Right ventricle myocardium inferior (tissue), 1 donor: ENCODE measurements around the gene ASCL2. TPM values are rescaled to one million over a fixed set of nuclear protein-coding genes. Genes with fewer than 3 reads are reported as not detected.

Experiments used
- ATAC-seq: fragments of 200-7000 bp; cut with Tn5 transposase; one replicate; pipeline ENCODE4 v1.9.1; 2020; ENCODE audit warnings: mild to moderate bottlenecking, moderate library complexity
- DNase-seq: peaks from one replicate; pipeline ENCODE4 v3.0.0; 2021; ENCODE audit errors: missing footprints
- intact Hi-C: fragments of 100-400 bp; cut with DNase I; formaldehyde crosslinking; loops from one replicate; pipeline ENCODE4 v1.11.0; 2022
- total RNA-seq: library from RNA; stranded (reverse); fragmentation: NEBNext Ultra II Directional; extraction: Animal tissue kit (Norgen Biotek cat#: 25700); gene quantifications from one replicate; pipeline ENCODE4 v1.2.1, GENCODE V29; 2021
- donor health status: DM: no; HTN: yes; CAD: no; lungs with severe emphysema.

ASCL2 gene
- total RNA-seq, 1 donor from 2014 or later = 0.24 TPM

GRCh38 chr11:2266586-2267305, 3.6 kb downstream of the ASCL2 start:
- DNase-seq = peak; percentile 60
- no peak for ATAC-seq
- intact Hi-C loops = loop anchor here (5.0 kb wide), 1 partner anchor 64 kb away; no protein-coding TSS in a partner anchor

DNA sequence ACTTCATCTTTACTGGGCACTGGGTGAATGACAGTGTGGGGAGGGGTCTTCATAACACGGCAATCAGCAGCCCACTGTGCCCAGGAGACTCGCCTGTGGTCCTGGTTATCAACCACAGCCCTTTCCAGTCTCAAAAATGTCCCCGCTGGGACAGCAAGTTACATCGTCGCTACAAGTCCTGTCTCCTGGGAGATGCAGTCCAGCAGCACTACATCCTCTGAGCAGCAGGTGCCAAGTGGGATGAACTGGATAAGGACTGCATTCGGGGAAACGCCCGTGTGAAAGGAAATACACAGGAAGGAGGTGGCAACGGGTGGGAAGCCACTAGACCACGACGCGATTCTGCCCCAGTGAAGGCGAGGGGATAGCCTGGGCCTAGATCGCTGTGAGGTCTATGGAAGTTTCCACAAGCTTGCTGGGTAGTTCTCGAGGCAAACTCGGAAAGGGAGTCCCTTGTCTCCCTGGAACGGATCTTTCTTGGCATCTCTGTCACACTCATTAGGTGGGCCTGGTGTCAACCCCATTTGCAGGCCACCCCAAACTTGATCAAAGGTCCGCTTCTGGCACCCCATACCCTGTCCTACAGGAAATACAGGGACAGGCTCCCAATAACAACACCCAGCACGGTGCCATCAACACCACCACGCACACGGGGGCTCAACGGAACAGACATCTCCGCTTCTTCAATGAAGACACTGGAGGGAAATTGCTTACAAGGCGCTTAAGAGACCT, 4.4 kb downstream of the ASCL2 start:
- no peak for DNase-seq
- intact Hi-C loops = loop anchor here (5.0 kb wide), 1 partner anchor 64 kb away; no protein-coding TSS in a partner anchor
- no peak for ATAC-seq

DNA sequence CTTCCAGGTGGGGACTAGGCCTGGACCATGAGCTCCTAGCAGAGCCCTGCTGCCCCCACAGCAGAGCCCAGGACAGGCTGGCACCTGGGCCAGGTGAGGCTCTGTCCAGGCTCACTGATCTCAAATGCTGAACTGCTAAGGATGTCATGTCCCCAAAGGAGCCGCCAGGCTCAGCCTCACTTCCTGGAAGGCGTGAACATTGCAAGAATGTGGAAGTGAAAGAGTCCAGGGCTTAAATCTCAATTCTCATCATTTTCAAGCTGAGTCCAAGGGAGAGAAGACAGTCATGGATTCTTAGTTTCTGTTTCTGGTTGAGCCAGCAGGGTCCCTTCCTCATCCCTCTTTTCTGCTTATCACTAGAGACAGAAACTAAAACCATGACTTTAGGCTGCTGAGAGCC, 5.0 kb downstream of the ASCL2 start:
- intact Hi-C loops = loop anchor here (5.0 kb wide), 1 partner anchor 63 kb away; no protein-coding TSS in a partner anchor
- ATAC-seq = no peak
- DNase-seq = peak; percentile 73

GRCh38 chr11:2264366-2265053, 5.9 kb downstream of the ASCL2 start:
- ATAC-seq = no peak
- no peak for DNase-seq
- intact Hi-C loops = loop anchor here (5.0 kb wide), 1 partner anchor 62 kb away; no protein-coding TSS in a partner anchor

GRCh38 chr11:2263724-2264360, 6.5 kb downstream of the ASCL2 start:
- intact Hi-C loops = no loop called here
- DNase-seq = no peak
- no peak for ATAC-seq

- intact Hi-C loops = no loop called here
- DNase-seq (no peak), ATAC-seq (no peak)
Measured at GRCh38 chr11:2263071-2263565, 7.3 kb downstream of the ASCL2 start.

DNA sequence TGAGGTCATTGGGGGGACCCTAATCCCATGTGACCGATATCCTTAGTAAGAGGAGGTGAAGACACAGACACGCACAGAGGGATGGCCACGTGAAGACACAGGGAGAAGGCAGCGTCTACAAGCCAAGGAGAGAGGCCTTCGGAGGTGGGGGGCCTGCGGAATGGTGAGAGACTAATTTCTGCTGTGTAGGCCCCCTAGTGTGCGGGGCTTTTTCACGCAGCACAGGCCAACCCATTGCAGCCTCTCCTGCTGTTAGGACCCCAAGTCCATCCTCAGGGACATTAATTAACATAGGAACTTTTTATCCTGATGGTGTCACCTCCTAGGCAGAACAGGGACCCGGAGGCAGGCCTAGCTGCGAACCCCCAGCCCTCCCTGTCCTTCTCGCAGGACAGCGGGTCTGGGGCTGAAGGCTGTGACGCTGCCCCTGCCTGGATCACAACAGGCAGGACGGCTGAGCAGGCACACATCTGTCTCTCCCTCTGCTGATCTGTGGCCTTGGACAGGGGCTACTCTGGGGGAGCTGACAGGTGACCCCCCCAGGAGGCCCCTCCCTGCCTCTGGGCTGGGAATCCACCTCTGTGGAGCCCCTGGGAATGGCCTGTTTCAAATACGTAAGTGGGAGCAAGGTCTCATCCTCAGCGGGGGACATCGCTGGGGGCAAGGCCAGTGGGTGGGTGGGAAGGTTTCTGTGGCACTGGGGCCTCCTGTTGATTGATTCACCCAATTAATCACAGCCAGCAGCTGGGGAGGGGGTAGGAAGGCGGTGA, 7.9 kb downstream of the ASCL2 start:
- ATAC-seq (no peak), DNase-seq (peak; percentile 62)
- intact Hi-C loops = no loop called here

DNA sequence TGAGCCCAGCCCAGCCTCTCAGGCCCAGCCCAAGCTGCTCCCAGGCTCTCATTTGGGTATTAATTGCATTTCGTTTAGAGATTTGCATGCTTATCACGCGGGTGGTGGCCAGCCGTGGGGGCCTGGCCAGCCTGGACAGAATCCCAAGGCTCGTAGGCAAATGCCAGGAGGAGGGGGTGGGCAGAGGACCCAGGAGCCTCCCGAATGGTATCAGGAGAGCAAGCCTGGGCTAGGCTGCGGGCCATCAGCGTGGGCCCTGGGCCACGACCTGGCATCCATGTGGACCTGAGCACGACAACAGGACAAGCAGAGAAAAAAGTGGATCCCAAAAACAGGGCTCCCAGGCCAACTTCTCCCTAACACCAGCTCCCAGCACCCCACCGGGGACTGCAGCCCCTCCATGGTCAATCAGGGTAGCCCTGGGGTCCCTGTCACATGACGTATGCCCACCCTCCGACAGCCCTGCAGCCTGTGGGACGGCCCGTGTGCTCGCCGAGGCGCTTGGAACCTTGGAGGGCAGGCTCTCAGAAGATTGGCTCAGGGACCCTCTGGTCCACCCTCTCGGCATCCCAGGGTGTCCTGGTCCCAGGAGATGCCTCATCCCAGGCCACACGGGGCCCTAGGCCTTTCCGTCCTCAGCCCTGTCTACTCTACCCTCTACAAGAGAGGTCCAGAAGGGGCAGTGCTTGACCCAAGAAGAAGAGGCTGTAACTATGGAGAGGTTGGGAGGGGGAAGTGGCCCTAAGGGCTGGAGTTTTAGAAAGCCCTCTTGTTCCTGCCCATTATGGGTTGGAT, 8.8 kb downstream of the ASCL2 start:
- no peak for DNase-seq
- intact Hi-C loops = no loop called here
- ATAC-seq = no peak

- DNase-seq (no peak), ATAC-seq (no peak)
- intact Hi-C loops = no loop called here
Measured at GRCh38 chr11:2260491-2261364, 9.7 kb downstream of the ASCL2 start.

GRCh38 chr11:2259897-2260451, 10.4 kb downstream of the ASCL2 start:
- DNase-seq (no peak), ATAC-seq (no peak)
- intact Hi-C loops = no loop called here

GRCh38 chr11:2259466-2259830, 10.9 kb downstream of the ASCL2 start:
- ATAC-seq (no peak), DNase-seq (no peak)
- intact Hi-C loops = no loop called here

- intact Hi-C loops = no loop called here
- no peak for ATAC-seq
- no peak for DNase-seq
Measured at GRCh38 chr11:2258501-2259465, 11.6 kb downstream of the ASCL2 start.

DNA sequence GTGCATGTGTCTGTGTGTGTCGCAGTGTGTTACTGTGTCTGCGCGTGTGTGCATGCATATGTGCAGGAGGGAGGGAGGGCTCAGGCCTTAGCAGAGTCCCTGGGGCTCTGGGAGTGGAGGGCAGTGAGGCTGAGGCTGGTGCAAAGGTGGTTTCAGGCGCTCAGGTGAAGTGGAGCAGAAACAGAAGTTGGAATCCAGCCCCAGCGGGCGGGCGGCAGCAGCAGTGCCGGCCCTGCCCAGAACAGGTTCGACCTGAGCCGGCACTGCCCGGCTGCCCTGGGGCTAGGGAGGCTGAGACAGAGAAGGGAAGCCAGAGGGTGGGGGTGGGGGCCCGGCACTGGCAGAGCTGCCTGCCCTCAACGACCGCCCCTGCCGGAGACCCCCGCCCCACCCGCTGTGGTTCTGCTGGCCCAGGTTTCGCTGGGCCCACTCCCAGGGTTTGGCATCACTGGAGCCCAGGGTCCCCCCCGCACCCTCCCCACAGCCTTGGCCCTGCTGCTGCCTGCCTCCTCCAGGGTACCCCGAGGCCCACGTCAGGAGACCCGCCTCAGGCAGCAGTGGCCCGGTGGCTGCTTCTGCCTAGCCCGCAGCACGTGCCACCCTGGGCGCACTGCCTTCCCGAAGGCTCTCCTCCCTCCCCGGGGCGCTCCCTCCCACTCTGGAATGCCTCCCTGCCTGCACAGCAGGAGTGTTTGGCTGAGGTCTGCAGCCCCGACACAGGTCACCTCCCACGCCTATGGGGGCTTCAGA, 13.3 kb downstream of the ASCL2 start:
- intact Hi-C loops = no loop called here
- DNase-seq = no peak
- no peak for ATAC-seq

DNA sequence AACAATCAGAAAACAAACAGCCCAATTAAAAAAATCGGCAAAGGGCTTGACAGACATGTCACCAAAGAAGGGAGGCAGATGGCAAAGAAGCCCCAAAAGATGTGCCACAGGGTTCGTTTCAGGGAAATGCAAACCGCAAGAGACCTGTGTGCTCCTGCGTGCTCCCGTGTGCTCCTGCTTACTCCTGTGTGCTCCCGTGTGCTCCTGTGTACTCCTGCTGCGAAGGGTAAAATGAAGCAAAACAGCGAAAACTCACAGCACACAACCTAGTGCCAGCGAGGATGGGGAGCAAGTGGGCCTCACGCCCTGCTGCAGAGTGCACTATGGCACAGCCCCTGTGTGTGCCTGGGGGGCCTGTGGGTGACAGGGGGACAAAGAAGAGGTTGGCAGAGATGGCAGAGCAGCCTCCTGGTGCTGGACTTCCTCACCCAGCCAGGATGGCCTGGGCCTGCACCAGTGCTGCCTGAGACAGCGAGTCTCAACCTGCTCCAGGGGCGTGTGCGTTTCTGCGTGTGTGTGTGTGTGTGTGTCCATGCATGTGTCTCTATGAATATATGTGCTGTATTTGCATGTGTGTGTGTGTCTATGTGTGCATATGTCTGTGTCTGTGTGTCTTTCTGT, 14.0 kb downstream of the ASCL2 start:
- no peak for DNase-seq
- intact Hi-C loops = no loop called here
- no peak for ATAC-seq
